GM21423 (cell line): ENCODE data around the gene GNAZ.
"Not testable (repeated sequence)": the region's sequence is repeated elsewhere in the genome, so short reads cannot be mapped to it uniquely, and the experiment has no call there.

Source experiments
- ATAC-seq: cut with Tn5 transposase; IDR thresholded peaks from one replicate; pipeline ENCODE4 v1.9.1; 2021; ENCODE audit warnings: mild to moderate bottlenecking, moderate library complexity; ENCODE audit not compliant: unreplicated experiment

The GNAZ gene

GRCh38 chr22:23042179-23042578 is 28.1 kb upstream of the GNAZ start:
- ATAC-seq: no peak

- ATAC-seq: no peak
Observed at GRCh38 chr22:23044570-23044969, 25.7 kb upstream of the GNAZ start.

GRCh38 chr22:23045461-23045860 is 24.9 kb upstream of the GNAZ start:
- ATAC-seq: no peak

- ATAC-seq: no peak
Observed at GRCh38 chr22:23047265-23047664, 23.1 kb upstream of the GNAZ start.

- no peak for ATAC-seq
Observed at GRCh38 chr22:23047742-23048141, 22.6 kb upstream of the GNAZ start.

GRCh38 chr22:23050546-23050945 is 19.8 kb upstream of the GNAZ start:
- not testable (repeated sequence) for ATAC-seq

- ATAC-seq: no peak
Observed at GRCh38 chr22:23053051-23053707, 17.1 kb upstream of the GNAZ start.

GRCh38 chr22:23053912-23054530 is 16.3 kb upstream of the GNAZ start:
- ATAC-seq: no peak

- peak; percentile 74 for ATAC-seq
Observed at GRCh38 chr22:23054531-23055257, 15.6 kb upstream of the GNAZ start.

GRCh38 chr22:23055449-23056179 is 14.7 kb upstream of the GNAZ start:
- no peak for ATAC-seq

GRCh38 chr22:23057331-23057730 is 13.0 kb upstream of the GNAZ start:
- ATAC-seq: no peak

- ATAC-seq: no peak
Observed at GRCh38 chr22:23058063-23058462, 12.3 kb upstream of the GNAZ start.

- no peak for ATAC-seq
Observed at GRCh38 chr22:23058481-23059283, 11.6 kb upstream of the GNAZ start.

GRCh38 chr22:23059284-23059948 is 10.9 kb upstream of the GNAZ start:
- ATAC-seq: no peak

GRCh38 chr22:23060612-23061400 is 9.5 kb upstream of the GNAZ start:
- no peak for ATAC-seq

GRCh38 chr22:23061471-23062280 is 8.6 kb upstream of the GNAZ start:
- no peak for ATAC-seq

- ATAC-seq: no peak
Observed at GRCh38 chr22:23062616-23063538, 7.4 kb upstream of the GNAZ start.
